ENCODE results near the gene RPE65.

RPE65 gene

GRCh38 chr1:68384872-68385411 is 64.8 kb downstream of the RPE65 start:
- no peak overlapping the region for H3K27ac ChIP-seq
- TF ChIP-seq ZFX (IDR thresholded peaks at IDR 0.05), result no peak
- TF ChIP-seq CTCF (conservative IDR thresholded peaks at IDR 0.05), result no peak

- H3K27ac ChIP-seq, result no peak overlapping the region
- TF ChIP-seq CTCF (conservative IDR thresholded peaks at IDR 0.05) (0 out of 2 replicates have a peak, but pooled peaks have one; percentile 4), ZFX (IDR thresholded peaks at IDR 0.05) (no peak)
Measured at GRCh38 chr1:68384321-68384813, 65.4 kb downstream of the RPE65 start.

DNA sequence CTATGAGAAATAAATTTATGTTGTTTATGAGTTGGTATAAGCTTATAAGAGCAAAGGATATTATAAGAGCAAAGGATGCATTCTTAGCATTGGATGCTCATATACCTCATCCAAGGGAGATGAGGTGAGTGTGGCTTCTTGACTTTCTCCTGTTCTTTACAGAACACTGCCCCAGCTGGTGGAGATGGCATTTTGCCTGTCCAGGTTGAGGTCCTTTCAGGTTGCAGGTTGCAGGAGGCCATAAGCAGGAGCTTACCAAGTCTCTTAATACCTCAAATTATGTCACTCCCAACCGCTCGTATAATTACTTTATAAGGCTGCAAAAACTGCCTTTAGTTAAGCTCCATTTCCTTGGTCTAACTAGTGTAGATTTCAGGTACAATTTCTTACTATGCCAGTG is 66.7 kb downstream of the RPE65 start:
- H3K27ac ChIP-seq, result no peak overlapping the region

DNA sequence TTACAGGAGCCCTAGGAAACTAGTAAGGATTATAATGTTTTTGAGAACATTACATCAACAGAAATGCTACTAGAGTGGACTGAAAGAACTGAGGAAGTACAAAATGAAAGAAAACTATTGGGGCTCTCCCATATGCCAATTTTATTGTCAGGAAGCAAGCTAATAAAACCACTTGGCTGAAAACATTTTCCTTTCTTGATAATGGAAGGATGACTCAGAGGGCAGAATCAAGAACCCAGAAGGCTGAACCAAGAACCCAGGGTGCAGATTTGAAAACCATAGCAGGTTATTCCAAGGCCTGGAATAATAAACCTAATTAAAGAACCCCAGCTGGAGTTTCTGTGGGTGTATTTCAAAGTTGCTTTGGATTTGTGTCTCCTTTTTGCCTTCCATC is 70.7 kb downstream of the RPE65 start:
- H3K27ac ChIP-seq, result no peak overlapping the region
- TF ChIP-seq CTCF (conservative IDR thresholded peaks at IDR 0.05) (no peak), ZFX (IDR thresholded peaks at IDR 0.05) (no peak)

More for the DNA sequence above, 66.7 kb downstream of the RPE65 start:
- TF ChIP-seq ZFX (IDR thresholded peaks at IDR 0.05) (no peak), CTCF (conservative IDR thresholded peaks at IDR 0.05) (no peak)
